HepG2 (cell line): ENCODE data around the gene HNRNPUL1. TPM values are rescaled to one million over a fixed set of nuclear protein-coding genes. Genes with fewer than 3 reads are reported as not detected.

Source experiments
- ATAC-seq: fragments of 200-7000 bp; cut with Tn5 transposase; 3 replicates; pipeline ENCODE4 v1.9.1; 2020; ENCODE audit warnings: mild to moderate bottlenecking, moderate library complexity
- BruUV-seq: library from RNA; stranded (reverse); fragments of 400-500 nt; replicated peaks from 2 replicates; lab custom pipeline; 2021; lab: Mats Ljungman, UMichigan
- CTCF ChIA-PET: fragments of 300-600 bp; formaldehyde crosslinking; extraction: SDS; loops from one replicate; lab custom pipeline; 2021; ENCODE audit warnings: low total read pairs, inconsistent platforms, low intra/inter-chr PET ratio; lab: Yijun Ruan, JAX
- POLR2A ChIA-PET: fragments of 350-600 bp; sonication (Branson Sonifier 250); formaldehyde crosslinking; loops from one replicate; lab custom pipeline; 2020; ENCODE audit warnings: antibody characterized with exemption, inconsistent platforms; lab: Yijun Ruan, JAX
- DNase-seq: peaks from one replicate; pipeline ENCODE4 v3.0.0-alpha.2; 2015; ENCODE audit warnings: low spot score
- FAIRE-seq: peaks from 3 replicates; lab custom pipeline; 2011; peaks lifted over from hg19 to GRCh38; lab: Jason Lieb, UNC
- H2AFZ ChIP-seq: one replicate; pipeline ENCODE4 v1.6.1; 2011; ENCODE audit warnings: low read length, inconsistent platforms
- H3K27ac ChIP-seq: fragments of 300-600 bp; 3 replicates; pipeline ENCODE4 v1.8.0; 2011; ENCODE audit warnings: mixed run types, mild to moderate bottlenecking, mixed read lengths, low read length, inconsistent platforms; ENCODE audit not compliant: insufficient read depth; ENCODE audit errors: extremely low read length
- H3K27me3 ChIP-seq, 2 experiments: fragments of 200-600 bp in 1 of 2; 2 replicates in 1 of 2; 3 replicates in 1 of 2; pipeline versions ENCODE4 v1.6.0 to v1.8.0; 2011; ENCODE audit warnings: low read length in 2 of 2, mild to moderate bottlenecking in 2 of 2, moderate library complexity in 2 of 2, inconsistent platforms in 1 of 2; ENCODE audit not compliant: insufficient read depth in 2 of 2, control insufficient read depth in 1 of 2
- H3K36me3 ChIP-seq, 2 experiments: fragments of 200-600 bp in 1 of 2; replicated peaks in 1 of 2; 2 replicates in 1 of 2; 3 replicates in 1 of 2; pipeline versions ENCODE4 v1.5.1 to v1.8.0; 2011; ENCODE audit warnings: low read length in 2 of 2, inconsistent platforms in 1 of 2; ENCODE audit not compliant: insufficient read depth in 2 of 2, control insufficient read depth in 1 of 2
- H3K4me1 ChIP-seq: 2 replicates; pipeline ENCODE4 v1.5.1; 2012; ENCODE audit warnings: low read length, inconsistent platforms; ENCODE audit not compliant: insufficient read depth
- H3K4me2 ChIP-seq: 2 replicates; pipeline ENCODE4 v1.6.0; 2011; ENCODE audit warnings: low read depth, low read length, inconsistent platforms
- H3K4me3 ChIP-seq, 3 experiments: fragments of 200-600 bp in 1 of 3; sonication (generic), shearing (Covaris generic) in 1 of 3; replicated peaks in 1 of 3; 2 replicates each; pipeline ENCODE4 v1.5.1; 2011 to 2016; ENCODE audit warnings: low read length in 3 of 3, inconsistent platforms in 2 of 3, low read depth in 2 of 3, mild to moderate bottlenecking in 2 of 3, control low read depth in 1 of 3, mixed read lengths in 1 of 3; ENCODE audit not compliant: insufficient read depth in 1 of 3
- H3K79me2 ChIP-seq: one replicate; pipeline ENCODE4 v1.6.1; 2011; ENCODE audit warnings: low read length, inconsistent platforms; ENCODE audit not compliant: insufficient read depth
- H3K9ac ChIP-seq: 2 replicates; pipeline ENCODE4 v1.6.0; 2011; ENCODE audit warnings: mild to moderate bottlenecking, low read depth, low read length, inconsistent platforms; ENCODE audit not compliant: insufficient read depth
- H3K9me3 ChIP-seq: 2 replicates; pipeline ENCODE4 v1.5.1; 2012; ENCODE audit warnings: mild to moderate bottlenecking, low read length
- H4K20me1 ChIP-seq: 2 replicates; pipeline ENCODE4 v1.6.0; 2011; ENCODE audit warnings: inconsistent platforms, mild to moderate bottlenecking, low read length, moderate library complexity; ENCODE audit not compliant: insufficient read depth
- PHF20 ChIP-seq: sonication (generic); formaldehyde crosslinking; IDR thresholded peaks from 2 replicates; pipeline ENCODE4 v1.5.0; 2020; ENCODE audit warnings: mild to moderate bottlenecking, missing genetic modification reagents
- REL ChIP-seq: sonication (generic); formaldehyde crosslinking; conservative IDR thresholded peaks from 2 replicates; pipeline ENCODE4 v1.8.0; 2022; ENCODE audit warnings: mild to moderate bottlenecking, missing genetic modification reagents, moderate library complexity
- STAG1 ChIP-seq: sonication (generic); formaldehyde crosslinking; IDR thresholded peaks from 2 replicates; pipeline ENCODE4 v1.4.0; 2020; ENCODE audit warnings: missing genetic modification reagents
- ZNF460 ChIP-seq: sonication (generic); formaldehyde crosslinking; IDR thresholded peaks from 2 replicates; pipeline ENCODE4 v1.5.1; 2020; ENCODE audit warnings: missing genetic modification reagents, mild to moderate bottlenecking, borderline replicate concordance
- ZNF605 ChIP-seq: sonication (generic); formaldehyde crosslinking; IDR thresholded peaks from 2 replicates; pipeline ENCODE4 v1.8.0; 2022; ENCODE audit warnings: mild to moderate bottlenecking, missing genetic modification reagents
- ZNF773 ChIP-seq: sonication (generic); formaldehyde crosslinking; IDR thresholded peaks from 2 replicates; pipeline ENCODE4 v1.4.0; 2020; ENCODE audit warnings: missing genetic modification reagents, borderline replicate concordance
- WGBS: methylation state at CpG from one replicate; pipeline ENCODE4 v1.1.6; 2017; ENCODE audit warnings: low lambda C conversion rate; 5-methylcytosine and 5-hydroxymethylcytosine counted together
- in situ Hi-C: cut with HindIII; loops from 2 replicates; pipeline ENCODE4 v1.10.0; 2017; ENCODE audit warnings: low pct_unique_long_range_greater_than_20kb; ENCODE audit not compliant: extremely low pct_ligation_motif_present
- intact Hi-C: fragments of 100-400 bp; cut with micrococcal nuclease; formaldehyde crosslinking; loops from one replicate; pipeline ENCODE4 v1.10.0; 2022; ENCODE audit not compliant: unreplicated experiment
- polyA plus RNA-seq, 8 experiments: library from polyadenylated mRNA; depleted of rRNA in 3 of 8; stranded (reverse) in 7 of 8; unstranded in 1 of 8; fragments of >200 nt; fragmentation: Illumina TruSeq in 4 of 8; extraction: Trizol in 4 of 8; gene quantifications; 2 replicates each; pipeline versions ENCODE4 v1.2.1 to v1.2.3, GENCODE V29; 2011 to 2016; ENCODE audit warnings: low read depth in 4 of 8, missing spikeins in 1 of 8, mixed read lengths in 1 of 8; ENCODE audit not compliant: insufficient read depth in 1 of 8
- total RNA-seq, 5 experiments: library from RNA; depleted of rRNA; stranded (reverse); fragments of >200 nt; fragmentation: Illumina TruSeq; extraction: Trizol; gene quantifications; 2 replicates each; pipeline ENCODE4 v1.2.3, GENCODE V29; 2016; ENCODE audit warnings: low read depth in 1 of 5
- TF ChIP-seq, protein P1 (sequence below): sonication (generic); formaldehyde crosslinking; IDR thresholded peaks from 2 replicates; pipeline ENCODE4 v1.5.0; 2020; ENCODE audit warnings: missing genetic modification reagents, mild to moderate bottlenecking, borderline replicate concordance
- TF ChIP-seq, protein P2 (sequence below): sonication (generic); formaldehyde crosslinking; IDR thresholded peaks from 2 replicates; pipeline ENCODE4 v1.4.0; 2020; ENCODE audit warnings: mild to moderate bottlenecking, missing genetic modification reagents

The HNRNPUL1 gene
- total and polyA plus RNA-seq, 2 of the 13 experiments (the other 11 are each of a cell fraction or from before 2014, with no cell fraction given) = 30.9 to 81.7 TPM

DNA sequence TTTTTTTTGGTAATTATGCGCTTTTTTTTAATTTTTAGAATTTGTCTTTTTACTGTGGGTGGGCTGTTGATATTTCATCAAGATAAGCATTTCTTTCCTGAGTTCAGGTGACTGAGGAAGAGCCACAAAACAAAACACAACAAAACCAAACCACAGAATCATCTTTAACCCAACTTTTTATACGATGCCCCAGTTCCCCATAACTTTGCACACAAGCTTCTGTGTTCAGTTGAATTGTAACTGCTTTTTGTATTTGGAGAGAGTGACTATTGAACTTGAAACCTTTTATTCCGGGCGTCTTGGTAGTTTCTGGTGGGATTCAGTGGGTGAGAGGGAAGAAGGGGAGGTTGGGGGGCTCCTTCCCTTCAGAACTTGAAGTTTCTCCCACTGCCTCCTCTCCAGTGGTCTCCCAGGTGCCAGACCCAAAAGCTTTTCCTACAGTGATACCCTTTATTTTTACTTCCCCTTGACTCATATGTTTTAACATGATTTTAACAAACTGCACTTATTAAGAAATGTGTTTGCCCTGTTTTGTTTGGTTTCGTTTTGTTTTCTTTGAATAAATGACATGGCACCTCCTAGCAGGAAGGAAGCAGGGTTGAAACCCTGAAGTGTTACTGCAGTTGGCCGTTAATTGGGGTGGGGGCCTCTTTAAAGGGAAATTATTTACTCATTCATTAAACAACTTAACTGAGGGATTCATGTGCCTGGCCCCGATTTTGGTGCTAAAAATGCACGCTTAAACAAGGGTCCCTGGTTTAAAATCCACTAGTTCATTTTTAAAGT, 43.1 kb downstream of the HNRNPUL1 start:
- no peaks in the 10 kb centered on the region for H4K20me1 ChIP-seq
- H3K4me3 ChIP-seq = no peak overlapping the region
- WGBS = 93% methylated on average over 8 of the region's 8 CpGs
- ATAC-seq (no peak), FAIRE-seq (no peak), DNase-seq (no peak)
- H3K27me3 ChIP-seq = no peaks in the 10 kb centered on the region
- in situ Hi-C loops (loop anchor here (5.0 kb wide), 1 partner anchor 40 kb away; no protein-coding TSS in a partner anchor), intact Hi-C loops (no loop called here)
- POLR2A ChIA-PET = interaction anchor here (1.9 to 5.3 kb wide), 3 partner anchors 16 to 45 kb away, joined by 9 to 55 read pairs (median 31); partner anchors contain the start of gene HNRNPUL1
- BruUV-seq = TSS peak; percentile 33
- H3K4me1 ChIP-seq = peaks cover 28% of the 10 kb centered on the region
- peaks cover 26 to 53% of the 10 kb centered on the region in 2 experiments for H3K36me3 ChIP-seq
- no peak for TF ChIP-seq ZNF460 (CRISPR knock-in tag)
- no peak for TF ChIP-seq PHF20
- TF ChIP-seq, protein P1, sequence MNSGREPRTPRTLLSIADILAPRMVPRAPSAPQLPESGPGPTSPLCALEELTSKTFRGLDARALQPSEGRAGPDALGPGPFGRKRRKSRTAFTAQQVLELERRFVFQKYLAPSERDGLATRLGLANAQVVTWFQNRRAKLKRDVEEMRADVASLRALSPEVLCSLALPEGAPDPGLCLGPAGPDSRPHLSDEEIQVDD = no peak
- TF ChIP-seq ZNF605 (CRISPR knock-in tag) = no peak
- TF ChIP-seq STAG1 (CRISPR knock-in tag) = no peak
- TF ChIP-seq, protein P2, sequence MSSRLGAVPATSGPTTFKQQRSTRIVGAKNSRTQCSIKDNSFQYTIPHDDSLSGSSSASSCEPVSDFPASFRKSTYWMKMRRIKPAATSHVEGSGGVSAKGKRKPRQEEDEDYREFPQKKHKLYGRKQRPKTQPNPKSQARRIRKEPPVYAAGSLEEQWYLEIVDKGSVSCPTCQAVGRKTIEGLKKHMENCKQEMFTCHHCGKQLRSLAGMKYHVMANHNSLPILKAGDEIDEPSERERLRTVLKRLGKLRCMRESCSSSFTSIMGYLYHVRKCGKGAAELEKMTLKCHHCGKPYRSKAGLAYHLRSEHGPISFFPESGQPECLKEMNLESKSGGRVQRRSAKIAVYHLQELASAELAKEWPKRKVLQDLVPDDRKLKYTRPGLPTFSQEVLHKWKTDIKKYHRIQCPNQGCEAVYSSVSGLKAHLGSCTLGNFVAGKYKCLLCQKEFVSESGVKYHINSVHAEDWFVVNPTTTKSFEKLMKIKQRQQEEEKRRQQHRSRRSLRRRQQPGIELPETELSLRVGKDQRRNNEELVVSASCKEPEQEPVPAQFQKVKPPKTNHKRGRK (CRISPR knock-in tag) = no peak
- TF ChIP-seq REL (CRISPR knock-in tag) = no peak
- no peak for TF ChIP-seq ZNF773 (CRISPR knock-in tag)
- peaks cover 19% of the 10 kb centered on the region for H3K79me2 ChIP-seq
- no peak overlapping the region for H3K9ac ChIP-seq
- CTCF ChIA-PET = interaction anchor here (1.0 kb wide), 1 partner anchor 103 kb away, joined by 5 read pairs; no protein-coding TSS in a partner anchor
- H2AFZ ChIP-seq = no peak overlapping the region
- no peak overlapping the region for H3K4me2 ChIP-seq
- no peak overlapping the region for H3K27ac ChIP-seq
- H3K9me3 ChIP-seq = no peaks in the 10 kb centered on the region
